Mammary epithelial cell (primary cell): ENCODE measurements around the gene PGBD5.

Experiments
- CTCF ChIP-seq, 2 donors: IDR thresholded peaks in 1 of 2; conservative IDR thresholded peaks in 1 of 2; 2 replicates each; pipeline ENCODE4 v1.5.1; 2011 to 2012; ENCODE audit warnings: inconsistent platforms in 2 of 2, low read length in 2 of 2, mild to moderate bottlenecking in 2 of 2, control low read depth in 1 of 2, low read depth in 1 of 2; ENCODE audit not compliant: insufficient read depth in 1 of 2; ENCODE audit errors: extremely low read depth in 1 of 2
- EZH2 ChIP-seq: IDR thresholded peaks from 2 replicates; pipeline ENCODE4 v1.6.1; 2012; ENCODE audit warnings: low read length, inconsistent platforms, borderline replicate concordance

GRCh38 chr1:230347896-230348295 is 78.2 kb downstream of the PGBD5 start:
- TF ChIP-seq CTCF (conservative IDR thresholded peaks at IDR 0.05 in 1 of 2, IDR thresholded peaks at IDR 0.05 in 1 of 2; ENCODE audit: extremely low read depth in 1 of 2, insufficient read depth in 1 of 2, low read depth in 1 of 2, low read length in 2 of 2) (no peak), EZH2 (no peak)
